Fibroblast of lung (primary cell): ENCODE data around the gene TET1.

Experiments
- EZH2 ChIP-seq: IDR thresholded peaks from 2 replicates; pipeline ENCODE4 v1.5.1; 2012; ENCODE audit warnings: low read length, control low read depth, mild to moderate bottlenecking; ENCODE audit errors: missing control alignments
- TF ChIP-seq, protein P1 (sequence below), 2 donors: IDR thresholded peaks in 1 of 2; conservative IDR thresholded peaks in 1 of 2; 1 replicate in 1 of 2; 2 replicates in 1 of 2; pipeline ENCODE4 v1.5.1; 2011 to 2012; ENCODE audit warnings: low read length in 2 of 2, control low read depth in 1 of 2, inconsistent platforms in 1 of 2, low read depth in 1 of 2, mild to moderate bottlenecking in 1 of 2

DNA sequence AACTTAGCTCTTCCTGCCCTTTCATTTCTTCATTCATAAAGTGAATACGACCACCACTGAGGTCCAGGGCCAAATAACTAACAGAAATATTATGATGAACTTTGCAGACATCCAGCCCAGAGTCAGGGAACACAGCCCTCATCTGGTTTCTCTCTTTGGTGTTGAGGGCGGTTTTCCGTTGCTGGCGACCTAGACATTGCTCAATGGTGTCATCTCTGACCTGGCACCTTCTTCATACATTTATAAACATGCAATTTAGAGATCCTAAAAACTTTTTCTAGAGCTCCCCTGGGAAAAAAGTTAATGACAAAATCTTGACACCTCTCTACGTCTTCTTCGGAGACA, 324 bp upstream of the TET1 start:
- TF ChIP-seq, protein P1, sequence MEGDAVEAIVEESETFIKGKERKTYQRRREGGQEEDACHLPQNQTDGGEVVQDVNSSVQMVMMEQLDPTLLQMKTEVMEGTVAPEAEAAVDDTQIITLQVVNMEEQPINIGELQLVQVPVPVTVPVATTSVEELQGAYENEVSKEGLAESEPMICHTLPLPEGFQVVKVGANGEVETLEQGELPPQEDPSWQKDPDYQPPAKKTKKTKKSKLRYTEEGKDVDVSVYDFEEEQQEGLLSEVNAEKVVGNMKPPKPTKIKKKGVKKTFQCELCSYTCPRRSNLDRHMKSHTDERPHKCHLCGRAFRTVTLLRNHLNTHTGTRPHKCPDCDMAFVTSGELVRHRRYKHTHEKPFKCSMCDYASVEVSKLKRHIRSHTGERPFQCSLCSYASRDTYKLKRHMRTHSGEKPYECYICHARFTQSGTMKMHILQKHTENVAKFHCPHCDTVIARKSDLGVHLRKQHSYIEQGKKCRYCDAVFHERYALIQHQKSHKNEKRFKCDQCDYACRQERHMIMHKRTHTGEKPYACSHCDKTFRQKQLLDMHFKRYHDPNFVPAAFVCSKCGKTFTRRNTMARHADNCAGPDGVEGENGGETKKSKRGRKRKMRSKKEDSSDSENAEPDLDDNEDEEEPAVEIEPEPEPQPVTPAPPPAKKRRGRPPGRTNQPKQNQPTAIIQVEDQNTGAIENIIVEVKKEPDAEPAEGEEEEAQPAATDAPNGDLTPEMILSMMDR (conservative IDR thresholded peaks at IDR 0.05 in 1 of 2, IDR thresholded peaks at IDR 0.05 in 1 of 2; ENCODE audit: low read depth in 1 of 2, low read length in 2 of 2): no peak
- TF ChIP-seq EZH2: no peak
